Astrocyte of the spinal cord (primary cell): ENCODE measurements around the gene PRKAR1B.

Experiments
- DNase-seq: peaks from one replicate; pipeline ENCODE4 v3.0.0; 2011; ENCODE audit warnings: low read depth, low spot score
- H3K4me3 ChIP-seq: 2 replicates; pipeline ENCODE4 v1.5.1; 2011; ENCODE audit warnings: low read depth, mild to moderate bottlenecking, low read length, moderate library complexity
- CTCF ChIP-seq: IDR thresholded peaks from 2 replicates; pipeline ENCODE4 v1.5.1; 2012; ENCODE audit warnings: low read depth, mild to moderate bottlenecking, low read length, inconsistent platforms
- in situ Hi-C: cut with HindIII; loops from 2 replicates; pipeline ENCODE4 v1.10.0; 2017; ENCODE audit warnings: low sequenced_read_pairs

Gene PRKAR1B

GRCh38 chr7:585873-586272 lies 141.2 kb downstream of the PRKAR1B start:
- no peak for TF ChIP-seq CTCF
- in situ Hi-C loops: no loop called here
- no peak for DNase-seq
- no peak overlapping the region for H3K4me3 ChIP-seq

- no peak for TF ChIP-seq CTCF
- no peak for DNase-seq
- H3K4me3 ChIP-seq: no peak overlapping the region
- in situ Hi-C loops: no loop called here
Measured at GRCh38 chr7:585229-585711, 141.8 kb downstream of the PRKAR1B start.

- DNase-seq: no peak
- in situ Hi-C loops: no loop called here
- TF ChIP-seq CTCF: no peak
- H3K4me3 ChIP-seq: no peak overlapping the region
Measured at GRCh38 chr7:584820-585219, 142.3 kb downstream of the PRKAR1B start.

- in situ Hi-C loops: no loop called here
- no peak for DNase-seq
- H3K4me3 ChIP-seq: no peak overlapping the region
- no peak for TF ChIP-seq CTCF
Measured at GRCh38 chr7:584122-584465, 143.0 kb downstream of the PRKAR1B start.

GRCh38 chr7:583410-584121 lies 143.5 kb downstream of the PRKAR1B start:
- DNase-seq: no peak
- in situ Hi-C loops: no loop called here
- no peak for TF ChIP-seq CTCF
- no peak overlapping the region for H3K4me3 ChIP-seq

- TF ChIP-seq CTCF: no peak
- in situ Hi-C loops: no loop called here
- DNase-seq: no peak
- H3K4me3 ChIP-seq: no peak overlapping the region
Measured at GRCh38 chr7:582931-583330, 144.2 kb downstream of the PRKAR1B start.
